Activated CD4-positive, alpha-beta T cell treated with anti-CD3 and anti-CD28 coated beads, Interleukin-2, amount 10 ng/mL, durations not matched to agents 7 days and 5 days (primary cell): ENCODE data around the gene ARHGAP45. TPM values are rescaled to one million over a fixed set of nuclear protein-coding genes. Genes with fewer than 3 reads are reported as not detected.
A peak's percentile ranks its signal among the peaks of the same experiment; 100 is the strongest.

Experiments used
- CTCF ChIA-PET: fragments of 350-600 bp; sonication (Branson Sonifier 250); formaldehyde crosslinking; loops from one replicate; lab custom pipeline; 2021; ENCODE audit warnings: antibody characterized with exemption; lab: Charles Lee
- POLR2A ChIA-PET: fragments of 350-600 bp; sonication (Branson Sonifier 250); formaldehyde crosslinking; loops from one replicate; lab custom pipeline; 2021; ENCODE audit warnings: antibody characterized with exemption; lab: Charles Lee
- DNase-seq: peaks from one replicate; pipeline ENCODE4 v3.0.0-alpha.2; 2020
- H3K27ac Mint-ChIP-seq: one replicate; pipeline ENCODE4 v1.8.0; 2021; ENCODE audit warnings: mild to moderate bottlenecking, moderate library complexity, mixed read lengths
- H3K27me3 Mint-ChIP-seq: one replicate; pipeline ENCODE4 v1.8.0; 2021; ENCODE audit warnings: mixed read lengths
- H3K36me3 Mint-ChIP-seq: one replicate; pipeline ENCODE4 v1.8.0; 2021; ENCODE audit warnings: low read depth, mixed read lengths
- H3K4me1 Mint-ChIP-seq: one replicate; pipeline ENCODE4 v1.8.0; 2021; ENCODE audit warnings: mixed read lengths
- H3K4me3 Mint-ChIP-seq: one replicate; pipeline ENCODE4 v1.8.0; 2021; ENCODE audit warnings: mild to moderate bottlenecking, moderate library complexity, mixed read lengths
- H3K9me3 Mint-ChIP-seq: one replicate; pipeline ENCODE4 v1.8.0; 2021; ENCODE audit warnings: mixed read lengths
- total RNA-seq, 2 experiments: library from RNA; stranded (reverse); gene quantifications; one replicate each; pipeline ENCODE4 v1.2.3, GENCODE V29; 2021

Gene ARHGAP45
- total RNA-seq, 2 experiments from 2014 or later, result 487 to 570 TPM

- no peak for DNase-seq
- no peaks in the 10 kb centered on the region for H3K27me3 Mint-ChIP-seq
- peak overlapping the region; percentile 99 for H3K4me3 Mint-ChIP-seq
- H3K36me3 Mint-ChIP-seq, result peaks cover 49% of the 10 kb centered on the region
- peaks cover 55% of the 10 kb centered on the region for H3K4me1 Mint-ChIP-seq
- H3K27ac Mint-ChIP-seq, result no peak overlapping the region
- POLR2A ChIA-PET, result interaction anchor here (1.0 kb wide), 2 partner anchors 26 to 46 kb away, joined by 3 read pairs; no protein-coding TSS in a partner anchor
- CTCF ChIA-PET, result interaction anchor here (0.7 to 2.0 kb wide), 5 partner anchors 12 to 26 kb away, joined by 3 to 6 read pairs (median 3); partner anchors contain the start of gene ARHGAP45
- no peaks in the 10 kb centered on the region for H3K9me3 Mint-ChIP-seq
Observed at GRCh38 chr19:1041272-1041834, 25.6 kb upstream of the ARHGAP45 start.

- ChIA-PET POLR2A (no interaction called here), CTCF (interaction anchor here (0.7 to 2.0 kb wide), 3 partner anchors 13 to 25 kb away, joined by 3 to 6 read pairs (median 3); partner anchors contain the start of gene ARHGAP45)
- Mint-ChIP-seq H3K27ac (no peak overlapping the region), H3K36me3 (peaks cover 47% of the 10 kb centered on the region), H3K9me3 (no peaks in the 10 kb centered on the region), H3K4me3 (peak overlapping the region; percentile 99), H3K4me1 (peaks cover 47% of the 10 kb centered on the region), H3K27me3 (no peaks in the 10 kb centered on the region)
- no peak for DNase-seq
Observed at GRCh38 chr19:1041835-1042685, 24.9 kb upstream of the ARHGAP45 start.

GRCh38 chr19:1042689-1043511 is 24.1 kb upstream of the ARHGAP45 start:
- Mint-ChIP-seq H3K9me3 (no peaks in the 10 kb centered on the region), H3K27ac (no peak overlapping the region)
- POLR2A ChIA-PET, result no interaction called here

GRCh38 chr19:1045247-1045603 is 21.7 kb upstream of the ARHGAP45 start:
- Mint-ChIP-seq H3K27me3 (no peaks in the 10 kb centered on the region), H3K4me1 (peaks cover 19% of the 10 kb centered on the region), H3K36me3 (peaks cover 22% of the 10 kb centered on the region), H3K9me3 (no peaks in the 10 kb centered on the region), H3K27ac (no peak overlapping the region), H3K4me3 (no peak overlapping the region)
- ChIA-PET POLR2A (no interaction called here), CTCF (interaction anchor here (1.2 kb wide), 1 partner anchor 20 kb away, joined by 3 read pairs; no protein-coding TSS in a partner anchor)
- DNase-seq, result peak; percentile 62

More at GRCh38 chr19:1042689-1043511, 24.1 kb upstream of the ARHGAP45 start:
- Mint-ChIP-seq H3K4me3 (no peak overlapping the region), H3K36me3 (peaks cover 39% of the 10 kb centered on the region), H3K4me1 (peaks cover 39% of the 10 kb centered on the region), H3K27me3 (no peaks in the 10 kb centered on the region)
- CTCF ChIA-PET, result interaction anchor here (0.6 to 2.0 kb wide), 5 partner anchors 8 to 24 kb away, joined by 3 to 6 read pairs (median 3); partner anchors contain the start of genes ARHGAP45 and RNU6-2
- no peak for DNase-seq

- no peak for DNase-seq
- H3K9me3 Mint-ChIP-seq, result no peaks in the 10 kb centered on the region
- H3K4me3 Mint-ChIP-seq, result no peak overlapping the region
- POLR2A ChIA-PET, result no interaction called here
- H3K27ac Mint-ChIP-seq, result no peak overlapping the region
- peaks cover 22% of the 10 kb centered on the region for H3K36me3 Mint-ChIP-seq
- CTCF ChIA-PET, result interaction anchor here (1.6 kb wide), 1 partner anchor 19 kb away, joined by 5 read pairs; no protein-coding TSS in a partner anchor
- no peaks in the 10 kb centered on the region for H3K27me3 Mint-ChIP-seq
- peaks cover 13% of the 10 kb centered on the region for H3K4me1 Mint-ChIP-seq
Observed at GRCh38 chr19:1046117-1046626, 20.8 kb upstream of the ARHGAP45 start.

- H3K4me3 Mint-ChIP-seq, result no peak overlapping the region
- H3K27ac Mint-ChIP-seq, result no peak overlapping the region
- no peaks in the 10 kb centered on the region for H3K9me3 Mint-ChIP-seq
- no peaks in the 10 kb centered on the region for H3K27me3 Mint-ChIP-seq
- H3K36me3 Mint-ChIP-seq, result peaks cover 25% of the 10 kb centered on the region
- ChIA-PET POLR2A (no interaction called here), CTCF (interaction anchor here (1.2 to 2.0 kb wide), 3 partner anchors 8 to 18 kb away, joined by 3 to 11 read pairs (median 5); partner anchors contain the start of gene ABCA7)
- no peak for DNase-seq
- H3K4me1 Mint-ChIP-seq, result peaks cover 12% of the 10 kb centered on the region
Observed at GRCh38 chr19:1046836-1047695, 19.9 kb upstream of the ARHGAP45 start.

GRCh38 chr19:1047696-1048147 is 19.2 kb upstream of the ARHGAP45 start:
- ChIA-PET CTCF (interaction anchor here (0.5 to 2.0 kb wide), 4 partner anchors 8 to 237 kb away, joined by 3 to 11 read pairs (median 4); partner anchors contain the start of gene ABCA7), POLR2A (no interaction called here)
- no peak overlapping the region for H3K27ac Mint-ChIP-seq
- no peak overlapping the region for H3K4me3 Mint-ChIP-seq
- no peak for DNase-seq
- H3K36me3 Mint-ChIP-seq, result peaks cover 23% of the 10 kb centered on the region
- peaks cover 10% of the 10 kb centered on the region for H3K4me1 Mint-ChIP-seq
- no peaks in the 10 kb centered on the region for H3K27me3 Mint-ChIP-seq
- H3K9me3 Mint-ChIP-seq, result no peaks in the 10 kb centered on the region

GRCh38 chr19:1049106-1049505 is 17.9 kb upstream of the ARHGAP45 start:
- CTCF ChIA-PET, result interaction anchor here (2.0 kb wide), 1 partner anchor 10 kb away, joined by 11 read pairs; the partner anchor contains the start of gene ABCA7
- no peak overlapping the region for H3K4me3 Mint-ChIP-seq
- POLR2A ChIA-PET, result interaction anchor here (0.6 kb wide), 1 partner anchor 17 kb away, joined by 8 read pairs; no protein-coding TSS in a partner anchor
- DNase-seq, result no peak
- H3K27me3 Mint-ChIP-seq, result no peaks in the 10 kb centered on the region
- H3K27ac Mint-ChIP-seq, result no peak overlapping the region
- H3K4me1 Mint-ChIP-seq, result peaks cover 16% of the 10 kb centered on the region
- H3K36me3 Mint-ChIP-seq, result peaks cover 31% of the 10 kb centered on the region
- no peaks in the 10 kb centered on the region for H3K9me3 Mint-ChIP-seq

- POLR2A ChIA-PET, result no interaction called here
- DNase-seq, result no peak
- H3K27ac Mint-ChIP-seq, result no peak overlapping the region
- peaks cover 26% of the 10 kb centered on the region for H3K36me3 Mint-ChIP-seq
- H3K27me3 Mint-ChIP-seq, result no peaks in the 10 kb centered on the region
- no peaks in the 10 kb centered on the region for H3K9me3 Mint-ChIP-seq
- no peak overlapping the region for H3K4me3 Mint-ChIP-seq
- H3K4me1 Mint-ChIP-seq, result peaks cover 16% of the 10 kb centered on the region
- CTCF ChIA-PET, result interaction anchor here (0.6 to 1.8 kb wide), 3 partner anchors 11 to 190 kb away, joined by 3 to 8 read pairs (median 7); no protein-coding TSS in a partner anchor
Observed at GRCh38 chr19:1049800-1050199, 17.2 kb upstream of the ARHGAP45 start.

- peak overlapping the region; percentile 19 for H3K27ac Mint-ChIP-seq
- H3K4me3 Mint-ChIP-seq, result no peak overlapping the region
- H3K9me3 Mint-ChIP-seq, result no peaks in the 10 kb centered on the region
- DNase-seq, result no peak
- H3K4me1 Mint-ChIP-seq, result peaks cover 13% of the 10 kb centered on the region
- H3K27me3 Mint-ChIP-seq, result no peaks in the 10 kb centered on the region
- H3K36me3 Mint-ChIP-seq, result peaks cover 23% of the 10 kb centered on the region
- CTCF ChIA-PET, result interaction anchor here (1.8 kb wide), 1 partner anchor 10 kb away, joined by 7 read pairs; no protein-coding TSS in a partner anchor
- POLR2A ChIA-PET, result no interaction called here
Observed at GRCh38 chr19:1050989-1051788, 15.8 kb upstream of the ARHGAP45 start.
